Endodermal cell (in vitro differentiated cells): ENCODE measurements around the gene CCDC87. TPM values are rescaled to one million over a fixed set of nuclear protein-coding genes. Genes with fewer than 3 reads are reported as not detected.
"Not testable (repeated sequence)": the region's sequence is repeated elsewhere in the genome, so short reads cannot be mapped to it uniquely, and the experiment has no call there.

Experiments used
- DNase-seq: peaks from one replicate; pipeline ENCODE4 v3.0.0-alpha.2; 2017
- H3K27ac ChIP-seq: 2 replicates; pipeline ENCODE4 v1.5.1; 2013; ENCODE audit warnings: mild to moderate bottlenecking, low read depth, low read length, moderate library complexity
- H3K27me3 ChIP-seq: 2 replicates; pipeline ENCODE4 v1.6.1; 2013; ENCODE audit warnings: mild to moderate bottlenecking, low read length, moderate library complexity; ENCODE audit not compliant: insufficient read depth, control insufficient read depth, poor library complexity, severe bottlenecking
- H3K36me3 ChIP-seq: 2 replicates; pipeline ENCODE4 v1.7.0; 2013; ENCODE audit warnings: mild to moderate bottlenecking, low read length, moderate library complexity; ENCODE audit not compliant: control insufficient read depth, insufficient read depth
- H3K4me1 ChIP-seq: one replicate; pipeline ENCODE4 v1.7.0; 2013; ENCODE audit warnings: low read length; ENCODE audit not compliant: control insufficient read depth, insufficient read depth
- H3K4me3 ChIP-seq: 2 replicates; pipeline ENCODE4 v1.5.1; 2013; ENCODE audit warnings: mild to moderate bottlenecking, low read length, moderate library complexity
- H3K9ac ChIP-seq: 2 replicates; pipeline ENCODE4 v1.6.1; 2013; ENCODE audit warnings: mild to moderate bottlenecking, low read length, moderate library complexity; ENCODE audit not compliant: poor library complexity, severe bottlenecking; ENCODE audit errors: extremely low read depth
- H3K9me3 ChIP-seq: 2 replicates; pipeline ENCODE4 v1.6.1; 2013; ENCODE audit warnings: mild to moderate bottlenecking, low read length, moderate library complexity; ENCODE audit not compliant: control insufficient read depth
- H3K27ac Mint-ChIP-seq: 2 replicates; pipeline ENCODE4 v1.8.0; 2020; ENCODE audit warnings: mixed read lengths
- H3K27me3 Mint-ChIP-seq: 2 replicates; pipeline ENCODE4 v1.8.0; 2021; ENCODE audit warnings: mild to moderate bottlenecking, mixed read lengths; ENCODE audit not compliant: insufficient read depth
- H3K36me3 Mint-ChIP-seq: 2 replicates; pipeline ENCODE4 v1.8.0; 2020; ENCODE audit warnings: low read depth, mixed read lengths
- H3K4me1 Mint-ChIP-seq: 2 replicates; pipeline ENCODE4 v1.8.0; 2020; ENCODE audit warnings: mixed read lengths
- H3K4me3 Mint-ChIP-seq: 2 replicates; pipeline ENCODE4 v1.8.0; 2020; ENCODE audit warnings: mild to moderate bottlenecking, moderate library complexity, mixed read lengths
- H3K9me3 Mint-ChIP-seq: 2 replicates; pipeline ENCODE4 v1.8.0; 2020; ENCODE audit warnings: mild to moderate bottlenecking, mixed read lengths
- CTCF ChIP-seq: fragments of 200-600 bp; sonication (generic); conservative IDR thresholded peaks from 2 replicates; pipeline ENCODE4 v1.5.0; 2021; ENCODE audit warnings: antibody characterized with exemption, mild to moderate bottlenecking
- WGBS, 2 experiments: methylation state at CpG; one replicate each; pipeline versions ENCODE4 v1.1.5 to v1.1.7; 2013; ENCODE audit warnings: missing lambda C conversion rate in 2 of 2, mixed read lengths in 1 of 2; ENCODE audit not compliant: insufficient coverage in 1 of 2, insufficient read length in 1 of 2; 5-methylcytosine and 5-hydroxymethylcytosine counted together
- total RNA-seq, 2 donors: library from RNA; stranded (reverse); fragmentation: NEBNext Ultra II Directional in 1 of 2; extraction: Animal tissue kit (Norgen Biotek cat#: 25700) in 1 of 2; gene quantifications; 2 replicates in 1 of 2; 3 replicates in 1 of 2; pipeline ENCODE4 v1.2.1, GENCODE V29; 2021

The CCDC87 gene
- total RNA-seq, 2 donors from 2014 or later, result 0.84 to 1.5 TPM

DNA sequence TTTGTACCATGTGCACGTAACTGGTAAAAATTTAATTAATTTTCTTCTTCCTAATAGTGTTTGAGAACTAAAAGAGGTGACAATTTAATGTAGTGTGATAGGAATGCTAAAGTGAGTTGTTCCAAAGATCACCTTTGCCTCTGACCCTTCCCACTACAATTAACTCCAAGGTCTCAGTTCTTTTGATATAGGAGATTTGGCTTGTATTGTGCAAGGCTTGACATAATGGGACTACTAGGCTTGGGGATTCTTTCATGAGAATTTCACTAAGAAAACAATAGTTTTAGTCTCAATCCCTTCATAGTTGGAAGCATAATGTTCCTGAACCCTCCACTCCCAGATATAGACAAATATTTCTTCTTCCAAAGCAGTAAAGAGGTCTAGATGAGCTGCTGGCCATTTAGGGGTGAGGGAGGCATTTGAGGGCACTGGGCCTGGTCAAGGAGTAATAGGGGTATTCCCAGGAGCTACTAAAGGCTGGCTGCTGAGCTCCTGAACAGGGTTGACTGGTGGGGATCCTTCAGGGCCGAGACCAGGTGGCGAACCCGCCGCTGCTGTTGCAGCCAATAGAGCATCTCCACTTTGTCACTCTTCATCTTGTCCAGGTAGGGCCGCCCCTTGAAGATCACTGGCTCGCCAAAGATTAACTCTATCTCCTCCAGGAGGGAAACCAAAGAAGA, 2.7 kb downstream of the CCDC87 start:
- no peaks in the 10 kb centered on the region for H3K4me1 ChIP-seq
- peaks cover 26% of the 10 kb centered on the region for H3K9me3 ChIP-seq
- DNase-seq, result no peak
- WGBS, 2 experiments, result 95 to 100% methylated on average over 2 to 7 of the region's 7 CpGs
- no peak for TF ChIP-seq CTCF
- H3K36me3 ChIP-seq, result no peaks in the 10 kb centered on the region
- no peak overlapping the region for H3K9ac ChIP-seq
- Mint-ChIP-seq H3K4me3 (no peak overlapping the region), H3K27me3 (peaks cover 32% of the 10 kb centered on the region), H3K9me3 (peaks cover 51% of the 10 kb centered on the region), H3K27ac (no peak overlapping the region), H3K4me1 (peaks cover 10% of the 10 kb centered on the region), H3K36me3 (peaks cover 5% of the 10 kb centered on the region)
- H3K27me3 ChIP-seq, result no peaks in the 10 kb centered on the region
- H3K27ac ChIP-seq, result no peak overlapping the region
- H3K4me3 ChIP-seq, result no peak overlapping the region

- not testable (repeated sequence) for H3K27ac ChIP-seq, H3K4me3 ChIP-seq, H3K9ac ChIP-seq, DNase-seq, H3K27ac Mint-ChIP-seq, H3K4me3 Mint-ChIP-seq, H3K36me3 ChIP-seq, H3K4me1 ChIP-seq, H3K27me3 ChIP-seq, H3K36me3 Mint-ChIP-seq
- Mint-ChIP-seq H3K9me3 (peaks cover 57% of the 10 kb centered on the region), H3K4me1 (peaks cover 10% of the 10 kb centered on the region), H3K27me3 (peaks cover 35% of the 10 kb centered on the region)
- peaks cover 26% of the 10 kb centered on the region for H3K9me3 ChIP-seq
- WGBS, 2 experiments, result 70 to 79% methylated on average over 2 of the region's 2 CpGs
These were observed 3.5 kb downstream of the CCDC87 start for GRCh38 chr11:66589315-66589714.

GRCh38 chr11:66586136-66586535, 6.7 kb downstream of the CCDC87 start:
- Mint-ChIP-seq H3K27ac (no peak overlapping the region), H3K27me3 (peaks cover 22% of the 10 kb centered on the region), H3K9me3 (peaks cover 60% of the 10 kb centered on the region), H3K4me1 (no peaks in the 10 kb centered on the region), H3K36me3 (peaks cover 1% of the 10 kb centered on the region), H3K4me3 (no peak overlapping the region)
- no peak overlapping the region for H3K9ac ChIP-seq
- no peak for DNase-seq
- no peak overlapping the region for H3K4me3 ChIP-seq
- H3K9me3 ChIP-seq, result peaks cover 25% of the 10 kb centered on the region
- H3K4me1 ChIP-seq, result no peaks in the 10 kb centered on the region
- no peaks in the 10 kb centered on the region for H3K36me3 ChIP-seq
- 51 to 78% methylated on average over 2 of the region's 2 CpGs for WGBS, 2 experiments
- no peaks in the 10 kb centered on the region for H3K27me3 ChIP-seq
- no peak overlapping the region for H3K27ac ChIP-seq
- no peak for TF ChIP-seq CTCF

- Mint-ChIP-seq H3K27me3 (peaks cover 20% of the 10 kb centered on the region), H3K9me3 (peaks cover 57% of the 10 kb centered on the region)
- H3K9me3 ChIP-seq, result peaks cover 18% of the 10 kb centered on the region
- DNase-seq, H3K9ac ChIP-seq, H3K4me1 ChIP-seq, H3K27me3 ChIP-seq, H3K36me3 Mint-ChIP-seq, H3K4me3 Mint-ChIP-seq, H3K4me3 ChIP-seq, H3K4me1 Mint-ChIP-seq, H3K27ac ChIP-seq, H3K27ac Mint-ChIP-seq, H3K36me3 ChIP-seq: not testable (repeated sequence)
- 88% methylated on average over 1 of the region's 1 CpG; no CpG with 5 or more reads in 1 of the 2 experiments for WGBS, 2 experiments
These were observed 7.4 kb downstream of the CCDC87 start for GRCh38 chr11:66585447-66585846.

- not testable (repeated sequence) for H3K27ac Mint-ChIP-seq, H3K27me3 ChIP-seq, H3K4me1 Mint-ChIP-seq, H3K36me3 ChIP-seq, H3K27ac ChIP-seq, H3K4me1 ChIP-seq, H3K9ac ChIP-seq, H3K36me3 Mint-ChIP-seq, H3K4me3 ChIP-seq, H3K4me3 Mint-ChIP-seq
- 87 to 90% methylated on average over 3 of the region's 3 CpGs for WGBS, 2 experiments
- Mint-ChIP-seq H3K9me3 (peaks cover 50% of the 10 kb centered on the region), H3K27me3 (peaks cover 31% of the 10 kb centered on the region)
- peaks cover 11% of the 10 kb centered on the region for H3K9me3 ChIP-seq
- DNase-seq, result peak; percentile 77
These were observed 10.2 kb downstream of the CCDC87 start for GRCh38 chr11:66582565-66583147.
